ENCODE measurements around the gene ATP8A2.

The ATP8A2 gene

DNA sequence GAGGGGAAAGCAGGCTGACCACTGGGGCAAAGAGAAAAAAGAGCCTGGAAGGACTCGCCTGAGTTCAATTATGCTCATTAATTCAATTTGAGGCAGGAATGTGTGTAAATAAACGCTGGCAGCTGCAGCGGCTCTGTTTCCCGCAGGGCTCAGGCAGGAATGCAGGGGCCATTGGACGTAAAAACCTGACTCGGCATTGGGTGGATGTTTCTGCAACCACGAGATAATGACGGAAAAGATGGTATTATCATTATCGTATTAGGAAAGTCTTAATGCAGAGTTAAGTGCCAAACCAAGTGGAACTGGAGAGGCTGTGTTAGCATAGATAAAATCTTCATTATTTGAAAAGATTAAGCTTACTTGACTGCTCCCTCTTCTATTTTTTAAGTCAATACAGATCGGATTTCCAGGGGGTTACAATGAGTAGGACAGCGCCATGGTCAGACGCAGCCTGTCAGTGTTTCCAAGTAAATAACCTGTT, 510.2 kb downstream of the ATP8A2 start:
- H3K4me1 ChIP-seq: peaks cover 7 to 54% (median 28%) of the 10 kb centered on the region in 10 experiments; a peak in 19 of 20 replicates
- H3K4me2 ChIP-seq: peak overlapping the region in 8 of 11 experiments; percentile 31 to 69 (median 52); a peak in 13 of 22 replicates
- no peaks in the 10 kb centered on the region for H3K36me3 ChIP-seq
- no peak overlapping the region for H3K27ac ChIP-seq
- no peak for TF ChIP-seq Cebpa-rat (IDR thresholded peaks at IDR 0.05)
- H4K20me1 ChIP-seq: no peaks in the 10 kb centered on the region
- no peak overlapping the region for H3K4me3 ChIP-seq
- H3K27me3 ChIP-seq: no peaks in the 10 kb centered on the region
- H3K9ac ChIP-seq: no peak overlapping the region
- no peaks in the 10 kb centered on the region for H3K9me3 ChIP-seq (replicated peaks in 1 of 11)

- Histone ChIP-seq H3K4me3 (no peak overlapping the region), H4K20me1 (no peaks in the 10 kb centered on the region), H3K9ac (no peak overlapping the region), H3K27me3 (no peaks in the 10 kb centered on the region), H3K9me3 (replicated peaks in 1 of 11) (no peaks in the 10 kb centered on the region), H3K4me2 (peak overlapping the region; percentile 8 to 69 (median 48); a peak in 19 of 22 replicates), H3K27ac (no peak overlapping the region), H3K36me3 (no peaks in the 10 kb centered on the region), H3K4me1 (peaks cover 12 to 54% (median 28%) of the 10 kb centered on the region in 10 experiments; a peak in 19 of 20 replicates)
- no peak for TF ChIP-seq Cebpa-rat (IDR thresholded peaks at IDR 0.05)
Measured at GRCh38 chr13:25882466-25883357, 510.9 kb downstream of the ATP8A2 start.

DNA sequence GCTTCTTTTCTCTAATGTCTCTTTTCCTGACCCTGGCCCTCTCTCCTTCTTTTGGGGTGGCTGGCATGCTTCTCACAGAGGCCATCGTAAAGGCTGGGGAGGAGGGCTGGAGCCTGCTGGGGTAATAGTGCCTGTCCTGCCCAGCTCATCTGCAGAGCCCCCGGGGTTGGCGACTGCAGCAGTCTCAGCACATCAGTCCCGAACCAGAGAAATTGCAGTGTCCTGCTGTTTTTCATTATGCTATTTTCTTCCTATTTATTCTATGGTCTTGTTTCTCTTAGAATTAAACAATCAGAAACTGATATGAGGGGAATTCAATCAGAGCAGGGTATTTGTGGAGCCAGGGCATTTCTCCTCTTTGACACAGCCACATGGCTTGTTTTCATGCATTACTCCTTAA, 513.6 kb downstream of the ATP8A2 start:
- H3K9ac ChIP-seq: no peak overlapping the region
- peaks cover 17 to 51% (median 30%) of the 10 kb centered on the region in 10 experiments for H3K4me1 ChIP-seq
- H3K27me3 ChIP-seq: no peaks in the 10 kb centered on the region
- H3K4me2 ChIP-seq: no peak overlapping the region
- H4K20me1 ChIP-seq: no peaks in the 10 kb centered on the region
- H3K36me3 ChIP-seq: no peaks in the 10 kb centered on the region
- no peaks in the 10 kb centered on the region for H3K9me3 ChIP-seq (replicated peaks in 1 of 11)
- no peak for TF ChIP-seq Cebpa-rat (IDR thresholded peaks at IDR 0.05)
- H3K4me3 ChIP-seq: no peak overlapping the region
- no peak overlapping the region for H3K27ac ChIP-seq

DNA sequence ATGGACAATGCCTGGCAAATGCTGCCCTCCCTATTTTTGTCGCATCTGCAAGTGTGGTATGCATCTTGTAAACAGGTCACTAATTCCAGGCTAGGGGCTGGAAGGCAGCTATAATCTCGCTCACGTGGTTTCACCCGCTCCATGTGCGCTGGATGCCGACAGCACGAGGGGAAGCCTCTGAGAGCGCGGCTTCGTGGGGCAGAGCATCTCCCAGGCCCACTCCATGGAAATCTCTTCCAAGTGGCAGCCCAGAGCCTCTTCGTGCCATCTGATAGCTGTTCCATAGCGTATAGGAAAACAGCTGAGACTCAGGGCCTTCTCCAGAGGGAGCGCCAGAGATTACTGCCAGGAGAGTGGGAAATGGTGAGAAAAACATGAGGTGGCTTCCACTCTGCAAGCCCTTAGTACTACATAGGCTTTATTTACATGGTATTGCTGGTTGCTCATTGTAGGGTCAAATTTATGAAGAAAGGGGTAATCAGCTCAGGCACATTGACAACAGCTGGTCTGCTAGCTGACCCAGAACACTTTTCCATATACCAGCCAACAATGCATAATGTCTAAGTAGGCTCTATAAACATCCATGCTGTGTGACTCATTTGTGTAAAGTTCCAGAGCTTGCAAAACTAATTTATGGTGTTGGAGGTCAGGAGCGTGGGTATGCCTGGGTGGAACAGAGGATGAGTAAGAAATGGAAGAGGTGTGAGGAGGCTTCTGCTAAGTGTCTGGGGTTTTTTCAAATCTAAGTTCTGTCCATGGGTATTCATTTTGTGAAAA, 514.9 kb downstream of the ATP8A2 start:
- no peaks in the 10 kb centered on the region for H3K27me3 ChIP-seq
- no peak overlapping the region for H3K27ac ChIP-seq
- no peak overlapping the region for H3K9ac ChIP-seq
- H3K36me3 ChIP-seq: no peaks in the 10 kb centered on the region
- H3K4me2 ChIP-seq: peak overlapping the region in 2 of 11 experiments; percentile 24 to 28; a peak in 2 of 22 replicates
- H3K9me3 ChIP-seq (replicated peaks in 1 of 11): no peaks in the 10 kb centered on the region
- TF ChIP-seq Cebpa-rat (IDR thresholded peaks at IDR 0.05): no peak
- H3K4me3 ChIP-seq: no peak overlapping the region
- H3K4me1 ChIP-seq: peaks cover 11 to 47% (median 24%) of the 10 kb centered on the region in 10 experiments
- H4K20me1 ChIP-seq: no peaks in the 10 kb centered on the region

DNA sequence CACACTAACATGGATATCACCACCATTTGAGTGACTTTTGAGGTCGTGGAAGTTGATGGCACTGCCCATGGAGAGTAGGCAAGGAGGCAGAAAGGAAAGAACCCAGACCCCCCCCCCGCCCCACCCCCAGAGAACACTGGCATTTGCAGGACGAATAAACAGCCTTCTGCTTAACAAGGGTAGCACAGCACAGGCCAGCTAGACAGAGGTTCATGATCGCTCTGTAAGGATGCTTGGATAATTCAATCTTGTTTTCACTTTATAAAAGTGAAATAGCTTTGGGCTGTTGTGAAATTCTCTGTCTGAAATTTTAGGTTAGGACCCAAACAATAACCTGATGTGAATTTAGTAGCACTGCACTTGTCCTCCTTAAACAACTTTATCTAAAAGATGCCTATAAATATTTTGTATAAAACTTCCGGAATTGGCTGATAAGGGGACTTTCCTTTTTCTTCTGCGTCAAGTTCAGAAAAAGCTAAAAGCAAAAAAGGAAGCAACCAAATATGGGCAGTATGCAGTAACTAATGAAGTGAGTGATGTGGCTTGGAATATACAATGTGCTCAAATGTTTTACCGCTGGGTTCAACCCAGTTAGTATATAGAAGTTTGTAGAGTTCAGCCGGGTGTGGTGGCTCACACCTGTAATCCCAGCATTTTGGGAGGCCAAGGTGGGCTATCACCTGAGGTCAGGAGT, 516.3 kb downstream of the ATP8A2 start:
- H3K9me3 ChIP-seq (replicated peaks in 1 of 11): no peaks in the 10 kb centered on the region
- peak overlapping the region in 6 of 11 experiments; percentile 1 to 54 (median 14); a peak in 7 of 22 replicates for H3K4me2 ChIP-seq
- H3K4me3 ChIP-seq: no peak overlapping the region
- H3K27ac ChIP-seq: no peak overlapping the region
- no peaks in the 10 kb centered on the region for H3K36me3 ChIP-seq
- H4K20me1 ChIP-seq: no peaks in the 10 kb centered on the region
- no peak for TF ChIP-seq Cebpa-rat (IDR thresholded peaks at IDR 0.05)
- no peak overlapping the region for H3K9ac ChIP-seq
- H3K4me1 ChIP-seq: peaks cover 5 to 32% (median 17%) of the 10 kb centered on the region in 10 experiments; a peak in 19 of 20 replicates
- H3K27me3 ChIP-seq: no peaks in the 10 kb centered on the region

DNA sequence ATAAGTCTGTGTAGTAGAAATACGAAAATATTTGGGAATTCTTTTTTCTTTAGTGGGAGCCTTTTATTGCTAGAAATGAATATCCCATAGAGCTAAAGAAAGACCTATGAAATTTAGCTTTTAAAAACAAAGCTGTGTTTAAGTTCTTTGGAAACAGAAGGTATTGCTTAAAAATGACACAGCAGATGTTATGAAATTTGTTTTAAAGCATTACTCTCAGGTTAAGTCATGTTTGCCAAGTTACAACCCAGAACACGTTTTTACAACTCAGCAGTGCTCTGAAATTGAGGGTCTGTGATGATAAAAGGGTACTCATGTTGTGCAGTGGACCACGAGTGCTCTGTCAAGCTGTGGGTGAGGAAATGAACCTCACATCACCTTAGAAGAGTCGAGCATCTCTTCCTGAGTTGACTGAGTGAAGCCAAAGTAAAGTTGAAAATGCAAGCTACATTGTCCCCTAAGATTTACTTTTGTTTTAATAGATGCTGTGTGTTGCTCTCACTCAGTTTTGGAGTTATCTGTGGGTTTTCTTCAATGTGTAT, 519.0 kb downstream of the ATP8A2 start:
- H3K36me3 ChIP-seq: no peaks in the 10 kb centered on the region
- H3K4me2 ChIP-seq: peak overlapping the region in 2 of 11 experiments; percentile 10 to 42; a peak in 3 of 22 replicates
- no peaks in the 10 kb centered on the region for H4K20me1 ChIP-seq
- no peaks in the 10 kb centered on the region for H3K9me3 ChIP-seq (replicated peaks in 1 of 11)
- H3K27me3 ChIP-seq: no peaks in the 10 kb centered on the region
- no peak for TF ChIP-seq Cebpa-rat (IDR thresholded peaks at IDR 0.05)
- H3K27ac ChIP-seq: no peak overlapping the region
- no peak overlapping the region for H3K9ac ChIP-seq
- no peak overlapping the region for H3K4me3 ChIP-seq
- peaks cover 0 to 18% (median 11%) of the 10 kb centered on the region in 10 experiments; a peak in 10 of 20 replicates for H3K4me1 ChIP-seq

GRCh38 chr13:25898991-25899390, 527.2 kb downstream of the ATP8A2 start:
- Histone ChIP-seq H3K27me3 (no peaks in the 10 kb centered on the region), H3K9ac (no peak overlapping the region), H4K20me1 (no peaks in the 10 kb centered on the region), H3K4me3 (no peak overlapping the region), H3K4me2 (peak overlapping the region in 1 of 11 experiments; percentile 37; a peak in 1 of 22 replicates), H3K36me3 (no peaks in the 10 kb centered on the region), H3K27ac (no peak overlapping the region), H3K9me3 (replicated peaks in 1 of 11) (peaks cover 23 to 64% (median 54%) of the 10 kb centered on the region in 11 experiments), H3K4me1 (peaks cover 18 to 36% (median 27%) of the 10 kb centered on the region in 10 experiments)
- no peak for TF ChIP-seq Cebpa-rat (IDR thresholded peaks at IDR 0.05)

GRCh38 chr13:25899464-25899863, 527.7 kb downstream of the ATP8A2 start:
- no peak overlapping the region for H3K4me3 ChIP-seq

More at GRCh38 chr13:25899464-25899863, 527.7 kb downstream of the ATP8A2 start:
- Histone ChIP-seq H4K20me1 (no peaks in the 10 kb centered on the region), H3K36me3 (no peaks in the 10 kb centered on the region), H3K9me3 (replicated peaks in 1 of 11) (peaks cover 23 to 68% (median 59%) of the 10 kb centered on the region in 11 experiments), H3K27ac (no peak overlapping the region), H3K27me3 (no peaks in the 10 kb centered on the region), H3K4me2 (peak overlapping the region in 6 of 11 experiments; percentile 7 to 37 (median 24); a peak in 6 of 22 replicates), H3K4me1 (peaks cover 18 to 40% (median 27%) of the 10 kb centered on the region in 10 experiments), H3K9ac (no peak overlapping the region)
- no peak for TF ChIP-seq Cebpa-rat (IDR thresholded peaks at IDR 0.05)
